Right lung (tissue), 5 donors: ENCODE data around the gene TMEM186. TPM values are rescaled to one million over a fixed set of nuclear protein-coding genes. Genes with fewer than 3 reads are reported as not detected.

ENCODE experiments used
- polyA plus RNA-seq, 5 donors: library from polyadenylated mRNA; unstranded; fragments of 120-200 nt; gene quantifications; one replicate each; pipeline versions ENCODE4 v1.2.1 to v1.2.3, GENCODE V29; 2013; ENCODE audit warnings: inconsistent platforms in 1 of 5, low replicate concordance in 1 of 5; ENCODE audit not compliant: insufficient read length in 5 of 5, insufficient read depth in 1 of 5

The TMEM186 gene
- polyA plus RNA-seq, 5 donors, result 11.6 to 14.0 (median 12.7) TPM

Other genes with a start within 250 kb of the TMEM186 start
- not detected for gene TMEM114, start 207.1 kb downstream of the TMEM186 start, polyA plus RNA-seq
- 10 to 100 TPM; 24.4 to 33.6 (median 26.8) TPM for gene METTL22, start 175.9 kb downstream of the TMEM186 start, polyA plus RNA-seq
- gene ABAT, start 123.0 kb downstream of the TMEM186 start, polyA plus RNA-seq, result 10 to 100 TPM; 35.0 to 41.4 (median 35.4) TPM
- gene PMM2, start 200 bp upstream of the TMEM186 start, polyA plus RNA-seq, result 10 to 100 TPM; 19.9 to 24.6 (median 22.6) TPM
- gene CARHSP1, start 71.4 kb upstream of the TMEM186 start, polyA plus RNA-seq, result 100 to 1,000 TPM in 1 of 5 donors, 10 to 100 TPM in 4; 88.1 to 111 (median 90.1) TPM
- under 1 TPM in 2 of 5 donors, not detected in 3; 0.14 to 0.15 TPM for gene LITAFD, start 84.7 kb upstream of the TMEM186 start, polyA plus RNA-seq
- 100 to 1,000 TPM in 4 of 5 donors, 10 to 100 TPM in 1; 97.9 to 145 (median 121) TPM for gene USP7, start 166.3 kb upstream of the TMEM186 start, polyA plus RNA-seq